ENCODE data around the gene PSMD4.
"Not testable (repeated sequence)": the region's sequence is repeated elsewhere in the genome, so short reads cannot be mapped to it uniquely, and the experiment has no call there.

Gene PSMD4

GRCh38 chr1:151254217-151255213 lies at the start of gene PSMD4:
Gene PSMD4 (plus strand): TSS chr1:151254734. CDS start chr1:151254783, 49 bp downstream.
- H3K4me1 Mint-ChIP-seq: peaks cover 17 to 34% of the 10 kb centered on the region in 2 donors

DNA sequence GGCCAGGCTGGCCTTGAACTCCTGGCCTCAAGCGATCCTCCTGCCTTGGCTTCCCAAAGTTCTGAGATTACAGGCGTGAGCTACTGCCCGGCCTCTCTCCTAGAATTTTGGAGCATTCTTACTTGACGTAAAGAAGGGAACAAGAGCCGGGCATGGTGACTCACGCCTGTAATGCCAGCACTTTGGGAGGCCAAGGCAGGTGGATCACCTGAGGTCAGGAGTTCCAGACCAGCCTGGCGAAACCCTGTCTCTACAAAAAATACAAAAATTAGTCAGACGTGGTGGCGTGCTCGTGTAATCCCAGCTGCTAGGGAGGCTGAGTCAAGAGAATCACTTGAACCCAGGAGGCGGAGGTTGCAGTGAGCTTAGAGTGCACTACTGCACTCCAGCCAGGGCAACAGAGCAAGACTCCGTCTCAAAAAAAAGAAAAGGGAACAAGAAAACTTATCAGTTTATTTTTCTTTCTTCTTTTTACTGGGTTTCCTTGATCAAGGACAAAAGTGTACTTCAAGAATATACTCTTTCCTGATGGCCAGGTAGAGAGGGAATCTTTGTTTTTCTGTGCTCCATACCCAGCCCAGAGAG lies 49.1 kb upstream of the PSMD4 start:
- DNase-seq; H3K27me3 Mint-ChIP-seq; H3K4me3 Mint-ChIP-seq; H3K27ac Mint-ChIP-seq; H3K9me3 Mint-ChIP-seq; ATAC-seq (replicated peaks): not testable (repeated sequence)
- Mint-ChIP-seq H3K36me3 (peaks cover 24 to 33% of the 10 kb centered on the region in 2 donors), H3K4me1 (peaks cover 4 to 20% of the 10 kb centered on the region in 2 donors)

More at GRCh38 chr1:151254217-151255213, at the start of gene PSMD4:
- peak within 1 kb of the TSS; percentile 86 to 92 for H3K4me3 Mint-ChIP-seq
- peak within 1 kb of the TSS; percentile 97 for H3K27ac Mint-ChIP-seq
- no peaks in the 10 kb centered on the region for H3K27me3 Mint-ChIP-seq
- DNase-seq (peak; percentile 93), ATAC-seq (replicated peaks) (peak; percentile 95 to 96)
- no peaks in the 10 kb centered on the region for H3K9me3 Mint-ChIP-seq
- peaks cover 19 to 35% of the 10 kb centered on the region in 2 donors for H3K36me3 Mint-ChIP-seq

DNA sequence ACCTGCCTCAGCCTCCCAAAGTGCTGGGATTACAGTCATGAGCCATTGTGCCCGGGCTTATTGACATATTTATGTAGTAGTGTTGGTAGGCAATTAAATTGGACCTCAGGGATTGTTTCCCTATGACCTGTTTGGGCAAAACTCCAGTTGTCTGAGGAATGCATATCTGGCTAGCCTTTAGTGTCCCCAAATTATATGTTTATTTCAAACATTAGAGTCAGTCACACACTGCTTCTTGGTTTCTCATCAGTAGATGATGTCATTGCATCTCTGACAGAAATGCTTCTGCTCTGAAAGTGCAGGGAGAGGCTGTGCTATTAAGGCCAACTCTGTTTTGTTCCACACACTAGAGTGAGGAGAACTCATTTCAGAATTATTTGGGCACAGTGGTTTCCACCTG lies 43.7 kb upstream of the PSMD4 start:
- ATAC-seq (replicated peaks) (no peak), DNase-seq (no peak)
- Mint-ChIP-seq H3K4me3 (no peak overlapping the region), H3K27me3 (no peaks in the 10 kb centered on the region), H3K36me3 (peaks cover 25 to 46% of the 10 kb centered on the region in 2 donors), H3K27ac (no peak overlapping the region), H3K4me1 (peaks cover 10 to 23% of the 10 kb centered on the region in 2 donors), H3K9me3 (no peaks in the 10 kb centered on the region)

- H3K9me3 Mint-ChIP-seq: no peaks in the 10 kb centered on the region
- H3K27ac Mint-ChIP-seq: no peak overlapping the region
- peaks cover 25 to 41% of the 10 kb centered on the region in 2 donors for H3K36me3 Mint-ChIP-seq
- H3K27me3 Mint-ChIP-seq: no peaks in the 10 kb centered on the region
- ATAC-seq (replicated peaks) (no peak), DNase-seq (no peak)
- no peak overlapping the region for H3K4me3 Mint-ChIP-seq
- H3K4me1 Mint-ChIP-seq: peaks cover 9 to 31% of the 10 kb centered on the region in 2 donors
Measured at GRCh38 chr1:151211972-151212705, 42.4 kb upstream of the PSMD4 start.

- no peaks in the 10 kb centered on the region for H3K27me3 Mint-ChIP-seq
- DNase-seq (no peak), ATAC-seq (replicated peaks) (no peak)
- H3K36me3 Mint-ChIP-seq: peaks cover 21 to 42% of the 10 kb centered on the region in 2 donors
- H3K9me3 Mint-ChIP-seq: no peaks in the 10 kb centered on the region
- H3K4me1 Mint-ChIP-seq: peaks cover 9 to 31% of the 10 kb centered on the region in 2 donors
- H3K27ac Mint-ChIP-seq: no peak overlapping the region
- H3K4me3 Mint-ChIP-seq: no peak overlapping the region
Measured at GRCh38 chr1:151213560-151213959, 41.0 kb upstream of the PSMD4 start.

GRCh38 chr1:151221616-151222015 lies 32.9 kb upstream of the PSMD4 start:
- Mint-ChIP-seq H3K27me3 (no peaks in the 10 kb centered on the region), H3K4me1 (peaks cover 2 to 3% of the 10 kb centered on the region in 2 donors), H3K9me3 (no peaks in the 10 kb centered on the region), H3K27ac (no peak overlapping the region), H3K4me3 (no peak overlapping the region), H3K36me3 (peaks cover 19 to 22% of the 10 kb centered on the region in 2 donors)
- DNase-seq (no peak), ATAC-seq (replicated peaks) (no peak)

GRCh38 chr1:151222130-151222529 lies 32.4 kb upstream of the PSMD4 start:
- ATAC-seq (replicated peaks) (no peak), DNase-seq (no peak)
- Mint-ChIP-seq H3K4me3 (no peak overlapping the region), H3K27me3 (no peaks in the 10 kb centered on the region), H3K9me3 (no peaks in the 10 kb centered on the region), H3K36me3 (peaks cover 19 to 26% of the 10 kb centered on the region in 2 donors), H3K27ac (no peak overlapping the region), H3K4me1 (peaks cover 0 to 3% of the 10 kb centered on the region in 2 donors)

DNA sequence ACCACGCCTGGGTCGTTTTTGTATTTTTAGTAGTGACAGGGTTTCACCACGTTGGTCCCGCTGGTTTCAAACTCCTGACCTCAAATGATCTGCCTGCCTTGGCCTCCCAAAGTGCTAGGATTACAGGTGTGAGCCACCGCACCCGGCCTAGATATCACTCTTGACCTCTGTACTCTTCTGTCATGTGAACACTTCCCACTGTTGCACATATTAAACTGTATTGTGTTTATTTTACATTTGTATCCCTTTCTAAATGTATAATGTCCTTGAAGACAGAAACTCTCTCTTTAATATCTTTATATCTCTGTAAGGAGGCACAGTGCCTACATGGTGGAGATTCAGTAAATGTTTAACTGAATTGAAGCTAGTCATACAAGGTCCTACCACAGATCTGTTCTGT lies 19.3 kb upstream of the PSMD4 start:
- DNase-seq (no peak), ATAC-seq (replicated peaks) (no peak)
- Mint-ChIP-seq H3K4me3 (no peak overlapping the region), H3K27me3 (no peaks in the 10 kb centered on the region), H3K27ac (no peak overlapping the region), H3K36me3 (peaks cover 47 to 66% of the 10 kb centered on the region in 2 donors), H3K4me1 (peaks cover 16 to 29% of the 10 kb centered on the region in 2 donors), H3K9me3 (no peaks in the 10 kb centered on the region)

GRCh38 chr1:151237678-151238466 lies 16.7 kb upstream of the PSMD4 start:
- peak overlapping the region; percentile 73 for H3K27ac Mint-ChIP-seq
- peak overlapping the region in 1 of 2 donors; percentile 55 for H3K4me3 Mint-ChIP-seq
- H3K4me1 Mint-ChIP-seq: peaks cover 16 to 29% of the 10 kb centered on the region in 2 donors
- H3K27me3 Mint-ChIP-seq: no peaks in the 10 kb centered on the region
- peaks cover 54 to 59% of the 10 kb centered on the region in 2 donors for H3K36me3 Mint-ChIP-seq
- no peaks in the 10 kb centered on the region for H3K9me3 Mint-ChIP-seq
- DNase-seq (no peak), ATAC-seq (replicated peaks) (peak; percentile 90 to 98)

GRCh38 chr1:151238467-151238739 lies 16.1 kb upstream of the PSMD4 start:
- ATAC-seq (replicated peaks) (peak in 1 of 2 donors; percentile 12), DNase-seq (no peak)
- Mint-ChIP-seq H3K4me1 (peaks cover 16 to 29% of the 10 kb centered on the region in 2 donors), H3K4me3 (no peak overlapping the region), H3K27me3 (no peaks in the 10 kb centered on the region), H3K36me3 (peaks cover 58 to 63% of the 10 kb centered on the region in 2 donors), H3K9me3 (no peaks in the 10 kb centered on the region), H3K27ac (peak overlapping the region; percentile 73)

- Mint-ChIP-seq H3K27me3 (no peaks in the 10 kb centered on the region), H3K4me3 (no peak overlapping the region), H3K27ac (peak overlapping the region; percentile 3), H3K4me1 (peaks cover 8 to 11% of the 10 kb centered on the region in 2 donors), H3K9me3 (no peaks in the 10 kb centered on the region), H3K36me3 (peaks cover 58 to 59% of the 10 kb centered on the region in 2 donors)
- DNase-seq (no peak), ATAC-seq (replicated peaks) (no peak)
Measured at GRCh38 chr1:151242442-151242841, 12.1 kb upstream of the PSMD4 start.

DNA sequence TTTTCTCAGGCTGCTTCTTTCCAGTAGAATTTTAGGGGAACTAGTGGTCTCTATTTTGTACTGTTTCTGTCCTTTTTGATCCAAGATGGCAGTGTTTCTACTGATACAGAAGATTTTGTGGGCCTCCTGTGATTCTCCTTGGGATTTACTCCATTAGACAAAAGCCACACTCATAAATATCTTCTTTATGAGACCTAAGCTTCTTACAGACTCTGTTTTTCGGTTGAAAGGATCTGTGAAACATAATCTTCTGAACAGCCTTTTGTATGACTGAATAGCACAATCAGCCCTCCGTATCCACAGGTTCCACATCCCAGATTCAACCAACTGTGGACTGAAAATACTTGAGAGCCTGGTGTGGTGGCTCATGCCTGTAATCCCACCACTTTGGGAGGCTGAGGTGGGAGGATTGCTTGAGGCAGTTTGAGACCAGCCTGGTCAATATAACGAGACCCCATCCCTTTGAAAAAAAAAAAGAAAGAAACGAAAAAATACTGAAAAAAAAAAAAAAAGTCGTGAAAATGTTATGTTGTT lies 10.8 kb upstream of the PSMD4 start:
- H3K27ac Mint-ChIP-seq: no peak overlapping the region
- H3K36me3 Mint-ChIP-seq: peaks cover 58 to 59% of the 10 kb centered on the region in 2 donors

DNA sequence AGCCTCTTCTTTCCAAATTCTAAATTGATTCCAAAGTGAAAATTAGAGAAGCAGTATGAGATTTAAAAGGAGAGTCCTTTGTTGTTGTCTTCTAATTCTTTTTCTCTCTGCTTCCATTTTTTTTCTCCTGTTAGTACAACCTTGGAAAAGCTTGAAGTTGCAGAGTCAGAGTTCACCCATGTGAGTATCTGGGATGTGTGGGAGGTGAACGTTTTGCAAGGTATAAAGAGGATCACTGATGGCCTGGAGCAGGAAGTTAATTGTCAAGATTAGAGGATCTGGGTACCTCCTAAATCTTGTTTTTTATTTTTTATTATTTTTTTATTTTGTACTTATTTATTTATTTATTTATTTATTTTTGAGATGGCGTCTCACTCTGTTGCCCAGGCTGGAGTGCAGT lies 7.7 kb upstream of the PSMD4 start:
- Mint-ChIP-seq H3K36me3 (peaks cover 52 to 62% of the 10 kb centered on the region in 2 donors), H3K27ac (peak overlapping the region; percentile 47), H3K4me3 (no peak overlapping the region), H3K4me1 (peaks cover 0 to 1% of the 10 kb centered on the region in 2 donors), H3K27me3 (no peaks in the 10 kb centered on the region), H3K9me3 (no peaks in the 10 kb centered on the region)
- no peak for DNase-seq
- no peak for ATAC-seq (replicated peaks)

More for the DNA sequence above, 10.8 kb upstream of the PSMD4 start:
- Mint-ChIP-seq H3K27me3 (no peaks in the 10 kb centered on the region), H3K4me1 (no peaks in the 10 kb centered on the region), H3K4me3 (no peak overlapping the region), H3K9me3 (no peaks in the 10 kb centered on the region)
- DNase-seq: no peak
- no peak for ATAC-seq (replicated peaks)

Data from stimulated activated naive B cell treated with anti-CD40 and anti-IgM and Interleukin-4, amounts not matched to agents 10 μg/mL and 1 μg/mL and 100 μg/mL, for 72 hours (primary cell).